SU-DHL-6 (cell line): ENCODE measurements around the gene GARIN1A.
"Not testable (repeated sequence)": the region's sequence is repeated elsewhere in the genome, so short reads cannot be mapped to it uniquely, and the experiment has no call there.

Source experiments
- H2AFZ ChIP-seq: fragments of 200-600 bp; sonication (generic); 2 replicates; pipeline ENCODE4 v1.6.1; 2014; ENCODE audit warnings: low read depth, mild to moderate bottlenecking, moderate library complexity, mixed read lengths, antibody characterized with exemption, low read length; ENCODE audit not compliant: severe bottlenecking
- H3F3A ChIP-seq: fragments of 200-600 bp; shearing (Covaris generic); 2 replicates; pipeline ENCODE4 v1.6.0; 2016; ENCODE audit warnings: antibody characterized with exemption, mild to moderate bottlenecking; ENCODE audit not compliant: insufficient read depth
- H3K27ac ChIP-seq: fragments of 200-600 bp; sonication (generic); 2 replicates; pipeline ENCODE4 v1.5.1; 2016; ENCODE audit warnings: low read depth, mild to moderate bottlenecking, low read length, moderate library complexity, mixed read lengths
- H3K27me3 ChIP-seq: fragments of 200-600 bp; sonication (generic), shearing (Covaris generic); 2 replicates; pipeline ENCODE4 v1.6.0; 2014; ENCODE audit warnings: mild to moderate bottlenecking, low read length
- H3K36me3 ChIP-seq: fragments of 200-600 bp; sonication (generic); 2 replicates; pipeline ENCODE4 v1.6.1; 2014; ENCODE audit warnings: mild to moderate bottlenecking, low read length, mixed read lengths
- H3K4me2 ChIP-seq: fragments of 300-600, 200-600 bp; shearing (Covaris generic), sonication (generic); 2 replicates; pipeline ENCODE4 v1.6.0; 2014; ENCODE audit warnings: low read length, low read depth, mild to moderate bottlenecking; ENCODE audit not compliant: poor library complexity, severe bottlenecking
- H3K4me3 ChIP-seq: fragments of 200-600 bp; sonication (generic); 2 replicates; pipeline ENCODE4 v1.5.1; 2014; ENCODE audit warnings: antibody characterized with exemption, low read length, mild to moderate bottlenecking, mixed read lengths; ENCODE audit not compliant: insufficient read depth, poor library complexity, severe bottlenecking
- H3K79me2 ChIP-seq: fragments of 200-600 bp; sonication (generic); 2 replicates; pipeline ENCODE4 v1.6.1; 2014; ENCODE audit warnings: mild to moderate bottlenecking, low read length, moderate library complexity; ENCODE audit not compliant: insufficient read depth
- H3K9ac ChIP-seq: fragments of 200-600 bp; sonication (generic); 2 replicates; pipeline ENCODE4 v1.7.0; 2014; ENCODE audit warnings: mild to moderate bottlenecking, low read length
- H3K9me2 ChIP-seq: fragments of 200-600 bp; sonication (generic); replicated peaks from 2 replicates; pipeline ENCODE4 v1.6.1; 2014; ENCODE audit warnings: low read length; ENCODE audit not compliant: insufficient read depth
- H3K9me3 ChIP-seq: fragments of 200-600 bp; sonication (generic); 2 replicates; pipeline ENCODE4 v1.6.1; 2014; ENCODE audit warnings: low read length, mixed read lengths; ENCODE audit not compliant: insufficient read depth
- H4K20me1 ChIP-seq: fragments of 200-600 bp; sonication (generic); 2 replicates; pipeline ENCODE4 v1.6.1; 2014; ENCODE audit warnings: low read depth, mild to moderate bottlenecking, antibody characterized with exemption, low read length, moderate library complexity, mixed read lengths
- CTCF ChIP-seq: fragments of 200-600 bp; sonication (generic); IDR thresholded peaks from one replicate; pipeline ENCODE4 v1.5.1; 2017; ENCODE audit warnings: antibody characterized with exemption, mild to moderate bottlenecking, low read length, moderate library complexity; ENCODE audit not compliant: insufficient read depth, poor library complexity, severe bottlenecking
- EZH2phosphoT487 ChIP-seq: fragments of 200-600 bp; sonication (generic), shearing (Covaris generic); conservative IDR thresholded peaks from 2 replicates; pipeline ENCODE4 v1.6.1; 2018; ENCODE audit warnings: mild to moderate bottlenecking, antibody characterized with exemption, low read length, moderate library complexity, mixed read lengths

Gene GARIN1A

GRCh38 chr7:128661446-128661845 lies 10.6 kb upstream of the GARIN1A start:
- no peaks in the 10 kb centered on the region for H4K20me1 ChIP-seq
- no peak for TF ChIP-seq CTCF
- TF ChIP-seq EZH2phosphoT487 = no peak
- H3K4me3 ChIP-seq = no peak overlapping the region
- no peaks in the 10 kb centered on the region for H3K9me3 ChIP-seq
- H3F3A ChIP-seq = 0 out of 2 replicates have a peak, but pooled peaks cover 3% of the 10 kb centered on the region
- no peaks in the 10 kb centered on the region for H3K36me3 ChIP-seq
- no peak overlapping the region for H3K9ac ChIP-seq
- H3K4me2 ChIP-seq = no peak overlapping the region
- H3K27ac ChIP-seq = no peak overlapping the region
- no peaks in the 10 kb centered on the region for H3K79me2 ChIP-seq
- H2AFZ ChIP-seq = no peak overlapping the region
- H3K9me2 ChIP-seq = no peaks in the 10 kb centered on the region
- no peaks in the 10 kb centered on the region for H3K27me3 ChIP-seq

DNA sequence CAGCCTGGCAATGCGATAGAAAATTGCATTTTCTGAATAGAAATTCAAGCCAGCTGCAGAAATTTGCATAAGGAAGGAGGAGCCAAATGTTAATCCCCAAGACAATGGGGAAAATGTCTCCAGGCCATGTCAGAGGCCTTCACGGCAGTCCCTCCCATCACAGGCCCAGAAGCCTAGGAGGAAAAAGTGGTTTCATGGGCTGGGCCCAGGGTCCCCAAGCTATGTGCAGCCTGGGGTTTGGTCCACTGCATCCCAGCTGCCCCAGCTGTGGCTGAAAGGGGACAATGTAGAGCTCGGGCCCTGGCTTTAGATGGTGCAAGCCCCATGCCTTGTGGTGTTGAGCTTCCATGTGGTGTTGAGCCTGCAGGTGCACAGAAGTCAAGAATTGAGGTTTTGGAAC lies 10.0 kb upstream of the GARIN1A start:
- Histone ChIP-seq H3K9me3 (no peaks in the 10 kb centered on the region), H3K4me2 (no peak overlapping the region), H4K20me1 (no peaks in the 10 kb centered on the region), H3K9me2 (no peaks in the 10 kb centered on the region), H3F3A (0 out of 2 replicates have a peak, but pooled peaks cover 3% of the 10 kb centered on the region), H3K27me3 (no peaks in the 10 kb centered on the region), H3K27ac (no peak overlapping the region), H3K36me3 (no peaks in the 10 kb centered on the region), H3K9ac (no peak overlapping the region), H2AFZ (no peak overlapping the region), H3K79me2 (no peaks in the 10 kb centered on the region), H3K4me3 (no peak overlapping the region)
- TF ChIP-seq CTCF = no peak
- no peak for TF ChIP-seq EZH2phosphoT487

DNA sequence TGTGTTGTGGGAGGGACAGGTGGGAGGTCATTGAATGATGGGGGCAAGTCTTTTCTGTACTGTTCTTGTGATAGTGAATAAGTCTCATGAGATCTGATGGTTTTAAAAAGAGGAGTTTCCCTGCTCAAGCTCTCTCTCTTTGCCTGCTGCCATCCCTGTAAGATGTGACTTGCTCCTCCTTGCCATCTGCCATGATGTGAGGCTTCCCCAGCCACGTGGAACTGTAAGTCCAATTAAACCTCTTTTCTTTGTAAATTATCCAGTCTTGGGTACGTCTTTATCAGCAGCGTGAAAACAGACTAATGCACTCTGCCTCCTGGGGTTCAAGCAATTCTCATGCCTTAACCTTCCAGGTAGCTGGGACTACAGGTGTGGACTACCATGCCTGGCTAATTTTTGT lies 8.9 kb upstream of the GARIN1A start:
- H3K36me3 ChIP-seq, H2AFZ ChIP-seq, H3K9me2 ChIP-seq, H3K4me2 ChIP-seq, H3K9me3 ChIP-seq, H3K9ac ChIP-seq, H3K4me3 ChIP-seq, H3K27ac ChIP-seq, H3K79me2 ChIP-seq, H3K27me3 ChIP-seq, H3F3A ChIP-seq, H4K20me1 ChIP-seq: not testable (repeated sequence)

- H3K79me2 ChIP-seq = no peaks in the 10 kb centered on the region
- no peaks in the 10 kb centered on the region for H3K36me3 ChIP-seq
- H3K27me3 ChIP-seq = no peaks in the 10 kb centered on the region
- no peaks in the 10 kb centered on the region for H3K9me3 ChIP-seq
- H3K9me2 ChIP-seq = no peaks in the 10 kb centered on the region
- H2AFZ ChIP-seq = no peak overlapping the region
- H3K27ac ChIP-seq = no peak overlapping the region
- TF ChIP-seq CTCF (no peak), EZH2phosphoT487 (no peak)
- H3K9ac ChIP-seq = no peak overlapping the region
- H3K4me2 ChIP-seq = no peak overlapping the region
- H4K20me1 ChIP-seq = no peaks in the 10 kb centered on the region
- no peak overlapping the region for H3K4me3 ChIP-seq
- peaks cover 8% of the 10 kb centered on the region; the same call in 1 of the 2 replicates for H3F3A ChIP-seq
These were observed 7.0 kb upstream of the GARIN1A start for GRCh38 chr7:128665057-128665456.
